GM10248 (cell line): ENCODE results near the gene WDR54.

Experiments
- CTCF ChIA-PET: fragments of 300-600 bp; sonication (Branson Sonifier 250); formaldehyde crosslinking; extraction: SDS; loops from one replicate; lab custom pipeline; 2021; ENCODE audit warnings: antibody characterized with exemption; lab: Yijun Ruan, JAX
- POLR2A ChIA-PET: fragments of 350-650 bp; sonication (Branson Sonifier 250); formaldehyde crosslinking; extraction: SDS; loops from one replicate; lab custom pipeline; 2020; ENCODE audit warnings: antibody characterized with exemption; lab: Yijun Ruan, JAX
- DNase-seq: peaks from one replicate; pipeline ENCODE4 v3.0.0; 2012; ENCODE audit errors: extremely low spot score
- CTCF ChIP-seq: IDR thresholded peaks from 2 replicates; pipeline ENCODE4 v1.5.1; 2012; ENCODE audit warnings: mild to moderate bottlenecking, low read depth; ENCODE audit errors: extremely low read depth, missing control alignments, control extremely low read depth

WDR54 gene

DNA sequence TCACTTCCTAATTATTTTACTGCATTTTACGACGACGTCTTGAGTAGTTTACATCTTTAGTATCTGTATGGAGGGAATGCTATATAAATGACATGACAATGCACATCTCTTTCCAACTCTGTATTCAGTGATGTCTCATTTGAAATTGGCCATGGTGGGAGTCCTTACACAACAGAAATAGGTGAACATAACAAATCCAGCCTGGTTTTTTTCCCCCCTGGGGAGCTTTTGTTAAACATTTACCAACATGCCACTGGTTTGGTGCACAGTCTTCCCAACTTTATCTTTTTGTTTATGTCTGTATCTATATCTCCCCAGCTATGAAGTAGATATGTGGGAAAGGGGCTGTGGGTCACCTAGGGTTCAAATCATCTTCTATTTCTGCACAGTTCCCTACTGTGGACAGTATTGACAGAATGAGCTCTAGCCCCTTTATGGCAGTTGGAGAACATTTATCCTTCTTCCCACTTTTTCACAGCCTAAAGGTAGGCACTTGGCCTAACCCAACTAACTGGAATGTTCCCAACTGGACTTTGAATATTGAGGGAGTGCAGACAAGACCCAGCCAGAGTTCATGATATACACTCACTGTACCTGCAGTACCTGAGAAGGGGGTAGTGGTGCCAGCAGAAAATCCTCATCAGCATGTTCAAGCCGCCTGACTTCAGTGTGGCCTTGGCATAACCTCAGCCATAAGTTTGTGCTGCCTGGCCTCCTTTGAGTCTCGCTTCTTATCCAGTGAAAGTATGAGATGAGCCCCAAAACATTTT is 25.9 kb downstream of the WDR54 start:
- DNase-seq, result no peak
- CTCF ChIA-PET, result interaction anchor here (1.5 kb wide), 1 partner anchor 14 kb away, joined by 4 read pairs; no protein-coding TSS in a partner anchor
- TF ChIP-seq CTCF, result no peak
- POLR2A ChIA-PET, result no interaction called here

GRCh38 chr2:74448771-74449170 is 27.2 kb downstream of the WDR54 start:
- ChIA-PET CTCF (interaction anchor here (1.5 kb wide), 1 partner anchor 13 kb away, joined by 4 read pairs; no protein-coding TSS in a partner anchor), POLR2A (no interaction called here)
- no peak for TF ChIP-seq CTCF
- no peak for DNase-seq

- ChIA-PET CTCF (no interaction called here), POLR2A (interaction anchor here (1.0 kb wide), 1 partner anchor 10 kb away, joined by 3 read pairs; no protein-coding TSS in a partner anchor)
- no peak for TF ChIP-seq CTCF
- DNase-seq, result no peak
Measured at GRCh38 chr2:74450570-74451190, 29.1 kb downstream of the WDR54 start.

- POLR2A ChIA-PET, result interaction anchor here (0.9 to 1.1 kb wide), 3 partner anchors 14 to 49 kb away, joined by 3 to 6 read pairs (median 3); partner anchors contain the start of gene CCDC142
Measured at GRCh38 chr2:74454654-74455511, 33.4 kb downstream of the WDR54 start, which contains the start of gene INO80B. TSS of gene INO80B (plus strand) at chr2:74455087. CDS start at chr2:74455117, 30 bp downstream.

DNA sequence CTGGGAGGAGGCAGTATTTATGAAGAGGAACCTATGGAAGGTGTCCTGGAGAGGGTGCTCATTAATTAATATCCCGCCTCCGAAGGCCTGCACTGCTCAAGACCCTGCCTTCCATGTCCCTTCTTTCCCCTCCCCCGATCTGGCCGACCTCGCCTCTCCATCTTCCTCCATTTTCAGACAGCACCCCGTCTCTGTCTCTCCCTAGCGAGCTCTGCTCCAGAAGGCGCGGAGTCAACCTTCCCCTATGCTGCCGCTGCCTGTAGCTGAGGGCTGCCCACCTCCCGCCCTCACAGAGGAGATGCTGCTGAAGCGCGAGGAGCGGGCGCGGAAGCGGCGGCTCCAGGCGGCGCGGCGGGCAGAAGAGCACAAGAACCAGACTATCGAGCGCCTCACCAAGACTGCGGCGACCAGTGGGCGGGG is 35.6 kb downstream of the WDR54 start:
- POLR2A ChIA-PET, result interaction anchor here (0.6 to 1.7 kb wide), 4 partner anchors 10 to 74 kb away, joined by 3 to 8 read pairs (median 6); partner anchors contain the start of genes AUP1 and HTRA2

More at GRCh38 chr2:74454654-74455511, 33.4 kb downstream of the WDR54 start, which contains the start of gene INO80B:
- TF ChIP-seq CTCF, result no peak
- peak; percentile 85 for DNase-seq
- CTCF ChIA-PET, result interaction anchor here (0.7 to 4.5 kb wide), 10 partner anchors 10 to 131 kb away, joined by 3 to 26 read pairs (median 8); partner anchors contain the start of genes CCDC142, MOGS, MRPL53 and TTC31

More for the DNA sequence above, 35.6 kb downstream of the WDR54 start:
- CTCF ChIA-PET, result interaction anchor here (1.0 to 4.5 kb wide), 6 partner anchors 17 to 128 kb away, joined by 3 to 29 read pairs (median 5); partner anchors contain the start of genes CCDC142, MRPL53 and TTC31
- DNase-seq, result no peak
- TF ChIP-seq CTCF, result no peak
